ENCODE results near the gene FAM89B.

GRCh38 chr11:65552388-65552951 lies 19.9 kb upstream of the FAM89B start:
- TF ChIP-seq CTCF (IDR thresholded peaks at IDR 0.05): no peak
- no peak for TF ChIP-seq POLR2A (IDR thresholded peaks at IDR 0.05)
